H1 (cell line): Measurements from ENCODE around the gene LCE3E.

Source experiments
- CTCF ChIP-seq, 3 experiments: IDR thresholded peaks; 1 replicate in 2 of 3; 2 replicates in 1 of 3; pipeline versions ENCODE4 v1.5.1 to v1.6.1; 2011; ENCODE audit warnings: low read length in 3 of 3, mild to moderate bottlenecking in 3 of 3, inconsistent platforms in 2 of 3, low read depth in 1 of 3, moderate library complexity in 1 of 3; ENCODE audit not compliant: insufficient read depth in 1 of 3; ENCODE audit errors: control extremely low read depth in 1 of 3
- EP300 ChIP-seq, 2 experiments: IDR thresholded peaks; 1 replicate in 1 of 2; 2 replicates in 1 of 2; pipeline ENCODE4 v1.6.1; 2011 to 2012; ENCODE audit warnings: low read depth in 2 of 2, low read length in 2 of 2, mild to moderate bottlenecking in 2 of 2, borderline replicate concordance in 1 of 2, inconsistent platforms in 1 of 2, moderate library complexity in 1 of 2
- GABPA ChIP-seq: IDR thresholded peaks from 2 replicates; pipeline ENCODE4 v1.6.1; 2011; ENCODE audit warnings: mild to moderate bottlenecking, low read length, moderate library complexity, borderline replicate concordance; ENCODE audit not compliant: insufficient read depth
- GTF2F1 ChIP-seq: IDR thresholded peaks from 2 replicates; pipeline ENCODE4 v1.6.1; 2012; ENCODE audit warnings: low read depth, low read length, improper control_type of control experiment, borderline replicate concordance
- JUN ChIP-seq: IDR thresholded peaks from 2 replicates; pipeline ENCODE4 v1.6.1; 2011; ENCODE audit warnings: low read depth, mild to moderate bottlenecking, improper control_type of control experiment, low read length
- KDM4A ChIP-seq: IDR thresholded peaks from one replicate; pipeline ENCODE4 v1.7.1; 2012; ENCODE audit warnings: low read depth, mild to moderate bottlenecking, moderate library complexity, low read length, inconsistent platforms; ENCODE audit not compliant: severe bottlenecking
- PHF8 ChIP-seq: fragments of 200-600 bp; sonication (generic); conservative IDR thresholded peaks from 2 replicates; pipeline ENCODE4 v1.7.1; 2012; ENCODE audit warnings: low read depth, mild to moderate bottlenecking, inconsistent platforms, low read length, moderate library complexity
- POLR2AphosphoS5 ChIP-seq: IDR thresholded peaks from 2 replicates; pipeline ENCODE4 v1.6.1; 2011; ENCODE audit warnings: low read depth, low read length
- RAD21 ChIP-seq, 2 experiments: IDR thresholded peaks in 1 of 2; conservative IDR thresholded peaks in 1 of 2; 2 replicates each; pipeline ENCODE4 v1.6.1; 2011; ENCODE audit warnings: low read depth in 2 of 2, low read length in 2 of 2, improper control_type of control experiment in 1 of 2, inconsistent platforms in 1 of 2, mild to moderate bottlenecking in 1 of 2, moderate library complexity in 1 of 2
- RNF2 ChIP-seq: fragments of 200-900, 300-1000 bp; sonication (generic); IDR thresholded peaks from 2 replicates; pipeline ENCODE4 v1.7.1; 2016; ENCODE audit warnings: borderline replicate concordance, low read depth, mild to moderate bottlenecking, antibody characterized with exemption, low read length; ENCODE audit not compliant: poor library complexity, severe bottlenecking; ENCODE audit errors: missing control alignments
- SUZ12 ChIP-seq: fragments of 200-600 bp; sonication (generic); IDR thresholded peaks from 2 replicates; pipeline ENCODE4 v1.6.1; 2012; ENCODE audit warnings: mild to moderate bottlenecking, inconsistent platforms, low read length, moderate library complexity, mixed read lengths
- TEAD4 ChIP-seq: IDR thresholded peaks from 2 replicates; pipeline ENCODE4 v1.6.1; 2012; ENCODE audit warnings: low read depth, low read length, inconsistent platforms, mixed read lengths

- no peak for TF ChIP-seq CTCF (IDR thresholded peaks at IDR 0.05; ENCODE audit: control extremely low read depth in 1 of 3, insufficient read depth in 1 of 3, low read depth in 1 of 3, low read length in 3 of 3)
- no peak for TF ChIP-seq RAD21 (IDR thresholded peaks at IDR 0.05 in 1 of 2, conservative IDR thresholded peaks at IDR 0.05 in 1 of 2; ENCODE audit: low read depth in 2 of 2, low read length in 2 of 2)
- no peak for TF ChIP-seq GABPA
- TF ChIP-seq GTF2F1, result no peak
- TF ChIP-seq PHF8, result no peak
- no peak for TF ChIP-seq KDM4A
- TF ChIP-seq POLR2AphosphoS5, result no peak
- no peak for TF ChIP-seq EP300 (IDR thresholded peaks at IDR 0.05; ENCODE audit: borderline replicate concordance in 1 of 2, low read depth in 2 of 2, low read length in 2 of 2)
- no peak for TF ChIP-seq JUN
- TF ChIP-seq SUZ12, result no peak
- no peak for TF ChIP-seq RNF2
- TF ChIP-seq TEAD4, result no peak
These were observed 26.7 kb downstream of the LCE3E start for GRCh38 chr1:152539901-152540300.
